HG03066 (cell line): ENCODE measurements around the gene GTPBP8.
A peak's percentile ranks its signal among the peaks of the same experiment; 100 is the strongest.
"Not testable (repeated sequence)": the region's sequence is repeated elsewhere in the genome, so short reads cannot be mapped to it uniquely, and the experiment has no call there.

ENCODE experiments used
- ATAC-seq: cut with Tn5 transposase; IDR thresholded peaks from one replicate; pipeline ENCODE4 v1.9.1; 2021; ENCODE audit warnings: low read depth; ENCODE audit not compliant: unreplicated experiment

The GTPBP8 gene

DNA sequence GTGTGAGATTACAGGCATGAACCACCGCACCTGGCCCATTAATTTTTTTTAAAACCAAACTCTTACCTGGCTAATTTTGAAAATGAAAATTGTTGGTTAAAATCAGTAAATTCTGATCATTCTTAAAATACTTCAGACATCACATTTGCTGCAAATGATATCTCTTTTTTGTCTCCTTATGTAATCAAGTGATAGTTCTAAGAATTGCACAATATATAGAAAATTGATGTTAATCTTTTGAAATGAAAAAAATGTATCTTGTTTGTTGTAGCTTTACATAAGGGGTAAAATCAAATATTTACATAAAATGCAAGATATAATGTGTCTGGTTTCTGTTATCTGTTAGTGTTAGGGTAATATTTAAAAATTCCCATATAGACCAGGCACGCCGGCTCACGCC is 5.0 kb downstream of the GTPBP8 start:
- no peak for ATAC-seq

DNA sequence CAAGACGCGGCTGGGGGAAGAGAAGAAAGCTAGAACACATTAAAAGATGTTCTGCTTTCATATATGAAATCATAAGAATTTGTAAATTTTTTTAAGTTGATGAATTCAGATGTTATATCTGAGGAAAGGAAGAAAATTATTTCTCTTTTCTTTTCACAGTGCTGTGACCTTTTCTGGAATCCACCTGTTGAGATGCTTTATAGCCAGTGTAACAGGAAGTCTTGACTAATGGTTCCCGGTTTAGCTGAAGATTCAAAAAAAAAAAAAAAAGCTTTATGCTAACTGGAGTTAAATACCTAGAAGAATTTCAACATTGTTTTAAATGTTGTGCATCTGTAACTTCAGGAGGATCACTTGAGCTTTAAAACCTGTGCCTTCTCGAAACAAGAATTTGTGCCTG is 9.9 kb downstream of the GTPBP8 start:
- no peak for ATAC-seq

GRCh38 chr3:113002037-113002436 is 11.3 kb downstream of the GTPBP8 start:
- ATAC-seq, result no peak

- ATAC-seq, result no peak
These were observed 11.9 kb downstream of the GTPBP8 start for GRCh38 chr3:113002679-113003078.

- no peak for ATAC-seq
These were observed 14.8 kb downstream of the GTPBP8 start for GRCh38 chr3:113005611-113006010.

GRCh38 chr3:113006359-113007056 is 15.7 kb downstream of the GTPBP8 start:
- no peak for ATAC-seq

DNA sequence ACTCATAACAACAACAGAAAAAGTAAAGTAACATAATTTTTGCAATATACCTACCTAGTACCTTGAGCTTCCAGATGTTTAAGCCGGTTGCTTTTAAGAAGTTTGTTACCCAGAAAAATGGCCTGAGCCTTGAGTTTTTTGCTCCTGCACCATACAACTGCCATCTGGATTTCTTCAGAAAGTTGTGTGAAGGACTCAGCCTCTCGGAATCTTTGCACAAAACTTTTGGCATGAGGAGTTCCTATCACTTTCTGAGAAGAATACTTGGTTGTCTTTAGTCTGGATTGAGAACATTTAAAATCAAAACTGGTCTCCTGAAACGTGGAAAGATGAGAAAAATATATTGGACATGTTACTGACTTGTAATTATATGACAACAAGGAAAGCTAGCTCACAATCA is 17.3 kb downstream of the GTPBP8 start:
- no peak for ATAC-seq

DNA sequence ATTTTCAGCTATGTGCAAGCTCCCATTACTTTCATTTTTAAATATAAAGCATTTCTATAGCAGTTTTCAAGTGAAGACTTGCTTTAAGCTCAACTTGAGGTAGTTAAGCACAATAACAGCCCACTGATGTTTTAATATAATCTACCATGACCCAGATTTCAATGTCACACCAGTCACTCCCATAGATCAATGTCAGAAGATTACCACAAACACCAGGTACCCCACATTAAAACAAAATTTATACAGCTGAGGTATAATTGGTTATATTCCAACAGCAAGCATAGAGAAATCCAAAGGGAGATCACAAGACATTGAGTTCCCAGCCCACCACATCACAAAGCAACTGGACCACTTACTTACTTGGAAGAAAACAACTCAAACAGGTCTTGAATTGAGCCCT is 22.8 kb downstream of the GTPBP8 start:
- ATAC-seq, result no peak

DNA sequence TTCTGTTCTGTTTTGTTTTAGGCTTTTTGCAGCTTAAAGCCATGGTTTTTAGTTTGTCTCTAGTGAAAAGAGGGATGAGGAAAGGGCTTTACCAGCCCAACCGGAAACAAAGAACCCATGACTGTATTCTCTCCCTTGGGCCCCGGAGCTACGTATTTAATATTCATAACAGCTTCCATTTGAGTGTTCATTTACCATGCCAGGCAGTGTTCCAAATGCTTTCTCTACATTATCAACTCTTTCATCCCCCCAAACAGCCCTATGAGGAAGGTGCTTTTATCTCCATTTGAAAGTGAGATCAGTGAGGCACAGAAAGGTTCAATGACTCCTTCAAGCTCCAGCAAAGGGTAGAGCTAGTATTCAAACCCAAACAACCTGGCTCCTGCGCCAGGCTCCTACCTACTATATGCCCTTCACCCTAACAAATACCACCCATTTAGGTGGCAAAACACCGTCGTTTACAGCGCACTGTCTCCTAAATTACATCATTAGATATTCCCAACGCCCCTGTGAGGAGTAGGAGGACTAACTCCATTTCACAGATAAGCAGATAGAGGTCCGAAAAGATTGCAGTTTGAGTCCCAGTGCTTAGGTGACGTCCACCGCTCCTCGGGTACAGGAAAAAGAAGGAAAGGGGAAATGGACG is 27.9 kb downstream of the GTPBP8 start:
- peak; percentile 2 for ATAC-seq

DNA sequence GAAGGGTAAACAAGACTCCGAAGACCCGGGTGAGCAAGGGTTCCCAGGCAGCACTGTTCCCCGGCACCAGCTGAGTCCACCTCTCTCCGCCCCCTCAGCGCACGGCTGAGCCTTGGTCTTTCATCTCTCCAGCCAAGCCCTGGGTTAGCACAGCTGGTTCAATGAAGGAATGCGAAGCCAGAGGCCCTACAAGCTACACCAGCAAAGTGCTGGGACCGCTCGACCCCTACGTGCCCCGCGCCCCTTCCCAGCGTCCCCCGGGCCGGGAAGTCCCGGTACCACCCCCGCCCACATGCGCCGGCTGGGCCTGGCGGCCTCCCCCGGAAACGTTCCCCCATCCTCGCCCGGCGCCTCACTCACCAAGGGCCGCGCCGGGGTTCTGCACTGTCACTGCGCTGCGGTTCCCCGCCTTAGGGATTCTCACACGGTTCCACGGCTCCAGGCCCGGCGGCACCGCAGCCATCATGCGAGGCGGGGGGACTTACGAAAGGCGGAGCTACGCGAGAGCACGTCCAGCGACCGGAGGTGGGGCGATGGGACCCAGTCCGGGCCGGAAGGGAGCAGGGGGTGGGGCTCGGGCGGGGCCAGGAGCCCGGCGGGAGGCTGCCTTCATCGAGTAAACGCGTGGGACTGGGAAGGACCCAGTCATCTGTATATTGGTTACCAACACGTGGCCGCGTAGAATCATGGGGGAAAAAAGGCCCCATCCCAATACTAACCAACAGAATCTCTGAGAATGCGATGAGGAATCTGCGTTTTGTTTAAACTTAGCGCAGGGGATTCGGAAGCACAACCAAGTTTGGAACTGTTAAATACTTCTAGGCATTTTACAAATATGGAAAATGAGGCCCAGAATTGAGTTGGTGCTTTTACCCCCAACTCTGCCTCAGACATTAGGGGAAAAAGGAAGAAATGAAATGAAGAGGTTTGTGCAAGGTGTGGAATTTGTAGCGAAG is 28.7 kb downstream of the GTPBP8 start:
- ATAC-seq, result peak; percentile 89

DNA sequence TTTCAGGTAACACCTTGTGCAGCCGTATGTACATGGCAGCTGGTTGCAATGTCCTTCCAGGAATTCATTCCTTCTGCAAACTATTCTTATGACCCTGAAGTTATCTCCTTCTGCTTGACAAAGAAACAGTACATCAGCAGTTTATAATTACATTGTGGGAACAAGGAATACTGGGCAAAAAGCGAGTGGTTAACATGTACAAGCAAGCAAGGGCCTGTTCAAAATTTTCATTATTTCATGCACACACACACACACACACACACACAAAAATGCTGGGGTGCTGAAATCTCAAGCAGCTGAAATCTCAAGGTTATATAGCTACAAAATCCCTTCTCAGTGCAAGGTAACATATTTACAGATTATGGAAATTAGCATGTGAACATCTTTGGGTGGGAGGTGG is 30.7 kb downstream of the GTPBP8 start:
- ATAC-seq, result no peak

DNA sequence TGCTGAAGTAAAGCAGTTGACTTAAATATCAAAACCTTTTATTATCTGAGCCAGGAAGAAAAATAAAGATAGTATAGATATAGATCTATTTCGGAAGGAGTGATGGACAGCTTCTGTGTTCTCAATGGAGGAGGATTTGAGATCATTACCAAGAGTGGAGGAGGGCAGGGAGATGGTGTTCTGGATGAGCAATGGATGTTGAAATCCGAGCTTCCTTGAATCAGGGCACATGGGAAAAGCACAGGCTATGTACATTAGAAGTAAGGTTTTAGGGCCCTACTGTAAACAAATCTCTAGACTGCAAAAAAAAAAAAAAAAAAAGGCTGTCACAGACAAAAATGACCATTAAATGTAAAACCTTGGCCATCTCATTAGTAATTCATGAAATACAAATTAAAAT is 43.2 kb downstream of the GTPBP8 start:
- ATAC-seq, result no peak

DNA sequence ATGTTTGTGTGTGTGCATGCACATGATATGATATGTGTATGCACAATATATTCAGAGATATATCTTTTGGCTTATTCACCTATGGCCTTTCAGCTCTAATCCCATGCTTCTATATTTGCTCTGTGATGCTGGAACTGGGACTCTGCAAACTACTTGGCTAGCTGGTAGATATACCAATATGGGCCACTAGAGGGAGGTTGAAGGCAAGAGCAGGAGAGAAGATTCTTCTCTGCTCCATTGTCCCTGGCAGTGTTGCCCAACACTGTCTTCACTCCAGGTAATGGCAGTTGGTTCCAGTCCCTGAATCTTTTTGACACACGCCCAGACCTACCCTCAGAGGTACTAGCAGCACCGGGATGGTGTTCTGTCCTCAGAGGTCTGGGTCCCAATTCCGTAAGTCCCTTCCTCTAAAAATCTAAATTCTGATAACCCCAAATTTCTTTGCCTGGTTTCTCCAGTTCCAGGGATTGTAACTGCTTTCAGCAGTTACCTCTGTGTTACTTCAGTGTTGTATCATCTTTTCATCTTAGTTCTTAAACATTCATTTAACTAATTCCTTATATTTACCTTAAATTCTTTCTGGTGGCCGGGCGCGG is 44.7 kb downstream of the GTPBP8 start:
- ATAC-seq, result peak; percentile 82

DNA sequence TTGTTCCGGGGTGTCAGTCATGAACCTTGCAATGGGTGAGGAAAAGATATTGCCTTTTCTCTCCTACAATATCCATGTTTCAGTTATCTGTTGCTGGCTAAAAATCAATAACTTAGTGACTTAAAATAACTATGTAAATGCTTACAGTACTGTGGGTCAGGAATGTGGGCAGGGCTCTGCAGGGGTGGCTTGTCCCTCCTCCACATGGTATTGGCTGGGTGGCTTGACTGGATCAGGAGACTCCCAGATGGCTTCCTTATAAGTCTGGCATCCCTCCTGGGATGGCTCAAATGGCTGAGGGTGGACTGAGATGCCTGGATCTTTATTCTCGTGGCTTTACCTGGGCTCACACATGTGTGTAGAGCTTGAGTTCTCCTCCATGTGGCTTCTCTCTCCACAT is 47.5 kb downstream of the GTPBP8 start:
- no peak for ATAC-seq

- ATAC-seq, result no peak
These were observed 48.8 kb downstream of the GTPBP8 start for GRCh38 chr3:113039546-113039945.

DNA sequence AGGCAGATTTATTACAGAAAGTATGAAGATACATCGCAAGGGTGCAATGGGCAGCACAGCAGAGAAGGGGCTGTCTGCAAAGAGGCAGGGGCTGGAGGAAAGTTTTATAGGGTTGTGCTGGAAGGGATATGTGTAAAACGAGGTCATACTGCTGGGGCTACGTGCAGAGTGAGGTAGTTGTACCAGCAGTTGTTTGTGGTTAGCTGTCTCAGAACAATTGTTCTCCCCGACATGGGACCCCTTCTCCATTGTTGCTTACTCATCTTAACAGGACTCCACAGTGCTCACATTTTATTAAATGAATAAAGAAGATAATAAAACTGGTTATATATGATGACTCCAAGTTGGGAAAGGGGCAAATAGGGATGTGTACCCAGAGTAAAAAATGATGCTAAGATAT is 49.4 kb downstream of the GTPBP8 start:
- no peak for ATAC-seq

DNA sequence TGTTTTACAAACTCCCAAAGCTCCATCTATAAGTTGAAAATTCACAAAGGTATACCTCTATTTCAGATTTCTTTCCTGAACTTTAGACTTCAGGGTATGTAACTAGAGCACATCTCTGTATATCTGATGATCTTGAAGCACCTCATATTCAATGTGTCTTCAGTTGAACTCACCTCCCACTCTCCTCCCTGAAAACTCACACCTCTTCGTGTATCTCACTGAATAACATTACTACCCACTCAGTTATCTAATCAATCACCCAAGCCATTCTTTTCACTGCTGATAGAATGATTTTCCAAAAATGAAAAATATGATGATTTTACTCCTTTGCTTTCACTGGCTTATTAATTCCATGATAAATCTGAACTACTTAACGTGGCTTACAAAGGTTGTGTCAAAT is 52.9 kb downstream of the GTPBP8 start:
- no peak for ATAC-seq

DNA sequence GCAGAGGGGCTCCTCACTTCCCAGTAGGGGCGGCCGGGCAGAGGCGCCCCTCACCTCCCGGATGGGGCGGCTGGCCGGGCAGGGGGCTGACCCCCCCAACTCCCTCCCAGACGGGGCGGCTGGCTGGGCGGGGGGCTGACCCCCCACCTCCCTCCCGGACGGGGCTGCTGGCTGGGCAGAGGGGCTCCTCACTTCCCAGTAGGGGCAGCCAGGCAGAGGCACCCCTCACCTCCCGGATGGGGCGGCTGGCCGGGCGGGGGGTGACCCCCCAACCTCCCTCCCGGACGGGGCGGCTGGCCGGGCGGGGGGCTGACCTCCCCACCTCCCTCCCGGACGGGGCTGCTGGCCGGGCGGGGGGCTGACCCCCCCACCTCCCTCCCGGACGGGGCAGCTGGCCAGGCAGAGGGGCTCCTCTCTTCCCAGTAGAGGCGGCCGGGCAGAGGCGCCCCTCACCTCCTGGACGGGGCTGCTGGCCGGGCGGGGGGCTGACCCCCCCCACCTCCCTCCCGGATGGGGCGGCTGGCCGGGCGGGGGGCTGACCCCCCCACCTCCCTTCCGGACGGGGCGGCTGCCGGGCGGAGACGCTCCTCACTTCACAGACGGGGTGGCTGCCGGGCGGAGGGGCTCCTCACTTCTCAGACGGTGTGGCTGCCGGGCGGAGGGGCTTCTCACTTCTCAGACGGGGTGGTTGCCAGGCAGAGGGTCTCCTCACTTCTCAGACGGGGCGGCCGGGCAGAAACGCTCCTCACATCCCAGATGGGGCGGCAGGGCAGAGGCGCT is 55.6 kb downstream of the GTPBP8 start:
- ATAC-seq, result not testable (repeated sequence)

GRCh38 chr3:113051302-113051711 is 60.5 kb downstream of the GTPBP8 start:
- peak; percentile 90 for ATAC-seq
